Mesangial cell (primary cell): ENCODE data around the gene COA7. TPM values are rescaled to one million over a fixed set of nuclear protein-coding genes. Genes with fewer than 3 reads are reported as not detected.

Experiments used
- total RNA-seq: library from RNA; depleted of rRNA; stranded (reverse); fragments of >200 nt; gene quantifications from 2 replicates; pipeline ENCODE4 v1.2.3, GENCODE V29; 2015

COA7 gene
- 8.0 and 12.3 TPM in 2 replicates for total RNA-seq

GRCh38 chr1:52697795-52698674, at the start of gene COA7:
TSS of gene COA7 (minus strand) at chr1:52698347. CDS start at chr1:52698326, 21 bp downstream.

DNA sequence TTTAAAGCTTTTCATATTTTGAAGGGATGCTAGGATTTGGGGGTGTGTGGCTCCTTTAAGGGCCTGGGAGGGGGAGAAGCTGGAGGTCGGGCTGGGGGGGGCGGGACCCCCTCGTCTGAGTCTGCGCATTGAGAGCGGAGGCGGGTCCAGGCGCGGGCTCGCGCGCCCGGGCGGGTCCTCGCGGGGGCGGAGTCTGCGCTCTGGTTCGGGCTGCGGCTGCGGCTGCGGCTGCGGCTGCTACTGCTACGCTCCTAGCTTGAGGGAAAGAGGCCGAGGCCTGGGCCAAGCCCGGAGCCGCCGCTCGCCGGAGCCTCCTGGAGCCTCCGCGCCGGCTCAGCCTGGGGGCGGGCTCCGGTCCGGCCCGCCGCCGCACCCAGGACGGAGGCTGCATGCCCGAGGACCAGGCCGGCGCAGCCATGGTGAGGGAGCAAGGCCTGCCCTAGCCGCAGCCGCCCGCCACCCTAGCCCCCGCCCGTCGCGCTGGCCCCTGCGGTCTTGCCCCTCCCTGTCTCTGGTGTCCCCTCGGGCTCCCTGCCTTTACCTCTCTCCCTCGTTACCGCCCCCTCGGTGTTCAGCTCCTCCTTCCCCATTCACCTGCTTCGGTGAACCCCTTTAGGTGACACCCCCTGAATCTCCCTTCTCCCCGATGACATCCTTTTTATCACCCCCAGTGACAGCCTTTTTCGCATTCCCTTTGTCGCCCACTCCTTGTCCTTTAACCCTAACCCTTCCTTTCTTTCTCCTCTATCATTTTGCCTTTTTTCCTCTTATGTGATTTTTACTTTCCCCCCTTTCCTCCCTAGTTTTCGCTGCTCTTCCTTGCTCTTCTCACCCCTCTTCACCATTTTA, 28.3 kb upstream of the COA7 start, which contains the start of gene ZYG11B:
ZYG11B (plus strand) TSS at position 189 of the 849 bp plus-strand sequence; CDS start at position 390, 201 bp downstream.

Other genes with a start within 250 kb of the COA7 start
- gene TUT4, start 145.3 kb downstream of the COA7 start, total RNA-seq = 14.3 and 29.9 TPM in 2 replicates
- gene GPX7, start 96.0 kb downstream of the COA7 start, total RNA-seq = 55.1 and 59.7 TPM in 2 replicates
- not detected in 2 replicates for gene SHISAL2A, start 65.2 kb downstream of the COA7 start, total RNA-seq
- 20.2 and 23.2 TPM in 2 replicates for gene ZYG11B, start 28.1 kb upstream of the COA7 start, total RNA-seq
- 0.25 and 2.3 TPM in 2 replicates for gene ZYG11A, start 144.4 kb upstream of the COA7 start, total RNA-seq
- 18.4 and 50.1 TPM in 2 replicates for gene ECHDC2, start 223.4 kb upstream of the COA7 start, total RNA-seq
- gene SCP2, start 228.9 kb upstream of the COA7 start, total RNA-seq = 34.2 and 45.8 TPM in 2 replicates